BJ (cell line): ENCODE measurements around the gene RBM43. TPM values are rescaled to one million over a fixed set of nuclear protein-coding genes. Genes with fewer than 3 reads are reported as not detected.
"Not testable (repeated sequence)": the region's sequence is repeated elsewhere in the genome, so short reads cannot be mapped to it uniquely, and the experiment has no call there.

ENCODE experiments used
- CTCF ChIA-PET: fragments of 350-600 bp; formaldehyde crosslinking; extraction: SDS; loops from one replicate; lab custom pipeline; 2021; ENCODE audit warnings: antibody characterized with exemption, inconsistent platforms; lab: Yijun Ruan, JAX
- POLR2A ChIA-PET: fragments of 300-600 bp; sonication (Branson Sonifier 250); formaldehyde crosslinking; extraction: SDS; loops from one replicate; lab custom pipeline; 2021; ENCODE audit warnings: antibody characterized with exemption; lab: Charles Lee
- DNase-seq: peaks from one replicate; pipeline ENCODE4 v3.0.0-alpha.2; 2011; ENCODE audit warnings: low read depth
- H3K27me3 ChIP-seq: 2 replicates; pipeline ENCODE4 v1.6.0; 2011; ENCODE audit warnings: low read length; ENCODE audit not compliant: control insufficient read depth, insufficient read depth
- H3K36me3 ChIP-seq: 2 replicates; pipeline ENCODE4 v1.5.1; 2011; ENCODE audit warnings: low read length; ENCODE audit not compliant: control insufficient read depth, insufficient read depth
- H3K4me3 ChIP-seq: 2 replicates; pipeline ENCODE4 v1.5.1; 2011; ENCODE audit warnings: low read depth, mild to moderate bottlenecking, control low read depth, low read length
- CTCF ChIP-seq: IDR thresholded peaks from 2 replicates; pipeline ENCODE4 v1.5.1; 2011; ENCODE audit warnings: low read depth, mild to moderate bottlenecking, control low read depth, inconsistent platforms, low read length, moderate library complexity; ENCODE audit not compliant: insufficient read depth
- polyA plus RNA-seq: library from polyadenylated mRNA; depleted of rRNA; stranded (reverse); fragments of >200 nt; gene quantifications from 2 replicates; pipeline ENCODE4 v1.2.3, GENCODE V29; 2011

The RBM43 gene
- polyA plus RNA-seq, 1 experiment, result 3.7 TPM

GRCh38 chr2:151240433-151240832, 21.2 kb downstream of the RBM43 start:
- POLR2A ChIA-PET, result interaction anchor here (0.6 kb wide), 2 partner anchors 758 to 760 kb away, joined by 4 read pairs; no protein-coding TSS in a partner anchor
- Histone ChIP-seq H3K36me3 (no peaks in the 10 kb centered on the region), H3K27me3 (no peaks in the 10 kb centered on the region), H3K4me3 (no peak overlapping the region)
- TF ChIP-seq CTCF, result no peak
- no peak for DNase-seq
- CTCF ChIA-PET, result interaction anchor here (0.6 to 2.7 kb wide), 4 partner anchors 8 to 1668 kb away, joined by 3 to 11 read pairs (median 6); no protein-coding TSS in a partner anchor

- POLR2A ChIA-PET, result interaction anchor here (0.6 to 0.7 kb wide), 2 partner anchors 759 to 1315 kb away, joined by 4 to 5 read pairs; no protein-coding TSS in a partner anchor
- TF ChIP-seq CTCF, result no peak
Observed at GRCh38 chr2:151239624-151240023, 22.0 kb downstream of the RBM43 start.

GRCh38 chr2:151238527-151239487, 22.9 kb downstream of the RBM43 start:
- H3K36me3 ChIP-seq, result no peaks in the 10 kb centered on the region
- no peak overlapping the region for H3K4me3 ChIP-seq
- TF ChIP-seq CTCF, result peak; percentile 72
- DNase-seq, result no peak
- no peaks in the 10 kb centered on the region for H3K27me3 ChIP-seq
- ChIA-PET CTCF (interaction anchor here (0.6 to 2.7 kb wide), 45 partner anchors 9 to 1678 kb away, joined by 3 to 16 read pairs (median 4); partner anchors contain the start of gene MMADHC), POLR2A (interaction anchor here (0.7 kb wide), 1 partner anchor 1315 kb away, joined by 5 read pairs; no protein-coding TSS in a partner anchor)

More at GRCh38 chr2:151239624-151240023, 22.0 kb downstream of the RBM43 start:
- no peak for DNase-seq
- no peaks in the 10 kb centered on the region for H3K27me3 ChIP-seq
- no peaks in the 10 kb centered on the region for H3K36me3 ChIP-seq
- H3K4me3 ChIP-seq, result no peak overlapping the region
- CTCF ChIA-PET, result interaction anchor here (0.6 to 2.7 kb wide), 32 partner anchors 8 to 1667 kb away, joined by 3 to 16 read pairs (median 4); no protein-coding TSS in a partner anchor

GRCh38 chr2:151237422-151238025, 24.1 kb downstream of the RBM43 start:
- ChIA-PET CTCF (interaction anchor here (0.6 to 2.7 kb wide), 6 partner anchors 9 to 1642 kb away, joined by 3 to 16 read pairs (median 4); no protein-coding TSS in a partner anchor), POLR2A (no interaction called here)
- no peak for DNase-seq

GRCh38 chr2:151233760-151234159, 27.9 kb downstream of the RBM43 start:
- DNase-seq, H3K27me3 ChIP-seq, CTCF ChIA-PET, H3K36me3 ChIP-seq, H3K4me3 ChIP-seq: not testable (repeated sequence)
- POLR2A ChIA-PET, result interaction anchor here (0.7 kb wide), 1 partner anchor 637 kb away, joined by 5 read pairs; no protein-coding TSS in a partner anchor

More at GRCh38 chr2:151237422-151238025, 24.1 kb downstream of the RBM43 start:
- TF ChIP-seq CTCF, result no peak
- Histone ChIP-seq H3K36me3 (no peaks in the 10 kb centered on the region), H3K27me3 (no peaks in the 10 kb centered on the region), H3K4me3 (no peak overlapping the region)

GRCh38 chr2:151233288-151233687, 28.4 kb downstream of the RBM43 start:
- H3K27me3 ChIP-seq, DNase-seq, POLR2A ChIA-PET, H3K4me3 ChIP-seq, H3K36me3 ChIP-seq: not testable (repeated sequence)
- CTCF ChIA-PET, result interaction anchor here (2.0 kb wide), 1 partner anchor 66 kb away, joined by 5 read pairs; no protein-coding TSS in a partner anchor
